Measurements from ENCODE around the gene TIAL1.

DNA sequence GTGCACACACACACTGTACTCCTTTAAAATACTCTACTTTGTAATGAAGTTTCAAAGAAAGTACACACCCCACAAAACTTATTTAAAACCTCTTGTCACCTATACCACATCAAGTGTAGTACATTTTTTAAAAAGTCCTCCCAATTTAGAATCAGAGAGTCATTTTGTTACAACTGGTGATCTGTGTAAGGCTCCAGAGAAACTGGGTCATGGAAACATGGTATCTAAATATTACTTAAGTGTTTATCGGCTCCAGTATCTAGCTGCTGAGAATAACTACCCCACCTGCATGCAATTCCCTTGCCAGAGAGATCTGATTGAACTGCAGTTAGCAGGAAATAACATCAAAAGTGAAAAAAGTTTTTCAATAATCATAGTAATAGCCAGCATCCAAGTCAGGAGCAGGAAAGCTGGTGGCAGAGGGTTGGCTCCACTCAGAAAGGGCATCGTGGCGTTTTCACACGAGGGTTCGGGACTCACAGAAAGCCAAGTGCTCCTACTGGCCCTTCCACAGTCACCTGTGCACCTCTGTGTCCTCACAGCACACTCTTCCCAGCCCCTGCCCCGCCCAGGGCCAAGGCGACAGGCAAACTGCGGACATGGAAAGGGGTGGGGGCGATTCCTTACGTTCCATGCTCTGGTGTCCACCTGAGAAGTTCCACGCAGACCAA is 60.8 kb downstream of the TIAL1 start:
- TF ChIP-seq RBBP5 (conservative IDR thresholded peaks at IDR 0.05) (no peak), MEF2A (IDR thresholded peaks at IDR 0.05; ENCODE audit: insufficient read depth, low read depth, low read length) (no peak)
